CD4-positive, alpha-beta T cell treated with Interleukin-4 for 4 hours (primary cell): ENCODE results near the gene SLC5A11.

Experiments
- DNase-seq: peaks from one replicate; pipeline ENCODE4 v3.0.0-alpha.2; 2020

The SLC5A11 gene

GRCh38 chr16:24921229-24921628 is 75.5 kb downstream of the SLC5A11 start:
- DNase-seq: peak; percentile 2

- no peak for DNase-seq
Measured at GRCh38 chr16:24925163-24925562, 79.4 kb downstream of the SLC5A11 start.

- DNase-seq: no peak
Measured at GRCh38 chr16:24929409-24929808, 83.6 kb downstream of the SLC5A11 start.

- DNase-seq: no peak
Measured at GRCh38 chr16:24930440-24930839, 84.7 kb downstream of the SLC5A11 start.

GRCh38 chr16:24931091-24931490 is 85.3 kb downstream of the SLC5A11 start:
- no peak for DNase-seq

GRCh38 chr16:24935336-24935735 is 89.6 kb downstream of the SLC5A11 start:
- no peak for DNase-seq

- no peak for DNase-seq
Measured at GRCh38 chr16:24936151-24936550, 90.4 kb downstream of the SLC5A11 start.

- DNase-seq: no peak
Measured at GRCh38 chr16:24939224-24939623, 93.5 kb downstream of the SLC5A11 start.

GRCh38 chr16:24939738-24940137 is 94.0 kb downstream of the SLC5A11 start:
- DNase-seq: no peak

- no peak for DNase-seq
Measured at GRCh38 chr16:24943471-24943870, 97.7 kb downstream of the SLC5A11 start.

- no peak for DNase-seq
Measured at GRCh38 chr16:24944206-24944605, 98.4 kb downstream of the SLC5A11 start.

- no peak for DNase-seq
Measured at GRCh38 chr16:24946155-24946554, 100.4 kb downstream of the SLC5A11 start.

- DNase-seq: no peak
Measured at GRCh38 chr16:24950275-24950674, 104.5 kb downstream of the SLC5A11 start.

GRCh38 chr16:24953306-24953705 is 107.5 kb downstream of the SLC5A11 start:
- DNase-seq: no peak

- DNase-seq: no peak
Measured at GRCh38 chr16:24953721-24954120, 108.0 kb downstream of the SLC5A11 start.

GRCh38 chr16:24954137-24954536 is 108.4 kb downstream of the SLC5A11 start:
- DNase-seq: no peak

- DNase-seq: no peak
Measured at GRCh38 chr16:24955975-24956731, 110.4 kb downstream of the SLC5A11 start.

GRCh38 chr16:24957887-24958286 is 112.1 kb downstream of the SLC5A11 start:
- DNase-seq: no peak
